GM12878 (cell line): ENCODE data around the gene SETBP1. TPM values are rescaled to one million over a fixed set of nuclear protein-coding genes. Genes with fewer than 3 reads are reported as not detected.

Experiments
- ATAC-seq: fragments of 200-7000 bp; cut with Tn5 transposase; 3 replicates; pipeline ENCODE4 v1.9.1; 2020; ENCODE audit warnings: mild to moderate bottlenecking, moderate library complexity
- BruUV-seq: library from RNA; stranded (reverse); fragments of 400-500 nt; replicated peaks from 2 replicates; lab custom pipeline; 2021; lab: Mats Ljungman, UMichigan
- CTCF ChIA-PET: fragments of 300-600 bp; sonication (Branson Sonifier 250); formaldehyde crosslinking; extraction: SDS; loops from one replicate; lab custom pipeline; 2021; ENCODE audit warnings: inconsistent platforms; lab: Yijun Ruan, JAX
- POLR2A ChIA-PET: fragments of 350-600 bp; formaldehyde crosslinking; extraction: SDS; loops from one replicate; lab custom pipeline; 2021; ENCODE audit warnings: inconsistent platforms; lab: Charles Lee
- RAD21 ChIA-PET: fragments of 300-600 bp; sonication (Branson Sonifier 250); formaldehyde crosslinking; loops from one replicate; lab custom pipeline; 2023; ENCODE audit warnings: antibody characterized with exemption; ENCODE audit not compliant: unreplicated experiment; lab: Charles Lee
- SMC1A ChIA-PET: fragments of 300-600 bp; sonication (Branson Sonifier 250); formaldehyde crosslinking; loops from one replicate; lab custom pipeline; 2023; ENCODE audit not compliant: unreplicated experiment, uncharacterized antibody; lab: Charles Lee
- DNase-seq: peaks from one replicate; pipeline ENCODE4 v3.0.0-alpha.2; 2011; ENCODE audit warnings: low read depth, low spot score
- FAIRE-seq: peaks from 3 replicates; lab custom pipeline; 2011; peaks lifted over from hg19 to GRCh38; lab: Jason Lieb, UNC
- H2AFZ ChIP-seq: 2 replicates; pipeline ENCODE4 v1.6.0; 2011; ENCODE audit warnings: low read depth, low read length, control low read depth; ENCODE audit not compliant: control insufficient read depth
- H3K27ac ChIP-seq: 2 replicates; pipeline ENCODE4 v1.5.1; 2011; ENCODE audit warnings: control low read depth; ENCODE audit not compliant: control insufficient read depth, insufficient read depth
- H3K27me3 ChIP-seq, 2 experiments: replicated peaks in 1 of 2; 2 replicates each; pipeline versions ENCODE4 v1.6.0 to v1.6.1; 2011; ENCODE audit warnings: low read length in 1 of 2; ENCODE audit not compliant: control insufficient read depth in 2 of 2, insufficient read depth in 2 of 2
- H3K36me3 ChIP-seq, 2 experiments: 2 replicates each; pipeline ENCODE4 v1.5.1; 2011; ENCODE audit warnings: low read length in 1 of 2; ENCODE audit not compliant: control insufficient read depth in 2 of 2, insufficient read depth in 2 of 2
- H3K4me1 ChIP-seq: 2 replicates; pipeline ENCODE4 v1.6.1; 2011; ENCODE audit warnings: mild to moderate bottlenecking, low read length, moderate library complexity, mixed read lengths; ENCODE audit not compliant: control insufficient read depth, insufficient read depth
- H3K4me2 ChIP-seq: 2 replicates; pipeline ENCODE4 v1.6.0; 2011; ENCODE audit warnings: control low read depth; ENCODE audit not compliant: control insufficient read depth, insufficient read depth
- H3K4me3 ChIP-seq: fragments of 200-600 bp; sonication (generic); 2 replicates; pipeline ENCODE4 v1.5.1; 2016
- H3K79me2 ChIP-seq: 2 replicates; pipeline ENCODE4 v1.6.0; 2011; ENCODE audit warnings: low read length; ENCODE audit not compliant: control insufficient read depth, insufficient read depth
- H3K9ac ChIP-seq: 2 replicates; pipeline ENCODE4 v1.8.0; 2011; ENCODE audit warnings: low read length, control low read depth, mixed read lengths; ENCODE audit not compliant: control insufficient read depth, insufficient read depth
- H3K9me3 ChIP-seq: replicated peaks from 3 replicates; pipeline ENCODE4 v1.5.1; 2011; ENCODE audit warnings: mild to moderate bottlenecking, low read length; ENCODE audit not compliant: control insufficient read depth, insufficient read depth
- H4K20me1 ChIP-seq: 2 replicates; pipeline ENCODE4 v1.6.0; 2011; ENCODE audit not compliant: control insufficient read depth, insufficient read depth
- EGR1 ChIP-seq, 2 experiments: IDR thresholded peaks; 1 replicate in 1 of 2; 2 replicates in 1 of 2; pipeline ENCODE4 v1.6.1; 2011 to 2012; ENCODE audit warnings: low read depth in 2 of 2, low read length in 2 of 2, borderline replicate concordance in 1 of 2, mild to moderate bottlenecking in 1 of 2, moderate library complexity in 1 of 2
- EP300 ChIP-seq, 2 experiments: fragments of 150-350 bp in 1 of 2; IDR thresholded peaks; 2 replicates each; pipeline ENCODE4 v1.6.1; 2011 to 2012; ENCODE audit warnings: low read depth in 2 of 2, low read length in 2 of 2, borderline replicate concordance in 1 of 2, improper control_type of control experiment in 1 of 2, inconsistent platforms in 1 of 2; ENCODE audit not compliant: control insufficient read depth in 1 of 2
- ESRRA ChIP-seq: IDR thresholded peaks from 2 replicates; pipeline ENCODE4 v1.6.1; 2012; ENCODE audit warnings: mild to moderate bottlenecking, low read length, improper control_type of control experiment
- IRF4 ChIP-seq: IDR thresholded peaks from 2 replicates; pipeline ENCODE4 v1.6.1; 2011; ENCODE audit warnings: low read depth, low read length
- KAT2A ChIP-seq: conservative IDR thresholded peaks from 2 replicates; pipeline ENCODE4 v1.6.1; 2011; ENCODE audit warnings: low read depth, low read length; ENCODE audit not compliant: control insufficient read depth
- MTA2 ChIP-seq: fragments of 450-650 bp; IDR thresholded peaks from 2 replicates; pipeline ENCODE4 v1.6.1; 2016; ENCODE audit warnings: low read depth, mild to moderate bottlenecking, moderate library complexity
- MXI1 ChIP-seq: fragments of 150-350 bp; IDR thresholded peaks from 2 replicates; pipeline ENCODE4 v1.6.1; 2011; ENCODE audit warnings: low read depth, mild to moderate bottlenecking, inconsistent platforms, low read length, improper control_type of control experiment
- NFXL1 ChIP-seq: fragments of 450-650 bp; IDR thresholded peaks from 2 replicates; pipeline ENCODE4 v1.6.1; 2017; ENCODE audit warnings: antibody characterized with exemption, mild to moderate bottlenecking, borderline replicate concordance
- POU2F2 ChIP-seq: IDR thresholded peaks from 3 replicates; pipeline ENCODE4 v1.6.1; 2011; ENCODE audit warnings: low read depth, mild to moderate bottlenecking, low read length, borderline replicate concordance
- RB1 ChIP-seq: fragments of 450-650 bp; formaldehyde crosslinking; IDR thresholded peaks from 2 replicates; pipeline ENCODE4 v1.6.1; 2017; ENCODE audit warnings: mild to moderate bottlenecking, borderline replicate concordance
- RBBP5 ChIP-seq: fragments of 200-600 bp; sonication (generic); conservative IDR thresholded peaks from 2 replicates; pipeline ENCODE4 v1.6.1; 2016
- SUZ12 ChIP-seq: fragments of 200-600 bp; sonication (generic); IDR thresholded peaks from one replicate; pipeline ENCODE4 v1.6.1; 2018; ENCODE audit warnings: antibody characterized with exemption, mild to moderate bottlenecking; ENCODE audit not compliant: unreplicated experiment
- USF1 ChIP-seq: IDR thresholded peaks from 2 replicates; pipeline ENCODE4 v1.6.1; 2011; ENCODE audit warnings: borderline replicate concordance, low read depth, mild to moderate bottlenecking, moderate library complexity, mixed read lengths, low read length; ENCODE audit not compliant: insufficient read depth; ENCODE audit errors: extremely low read length
- WRNIP1 ChIP-seq: IDR thresholded peaks from 2 replicates; pipeline ENCODE4 v1.6.1; 2011; ENCODE audit warnings: low read depth, low read length, improper control_type of control experiment, borderline replicate concordance
- ZNF24 ChIP-seq: fragments of 450-650 bp; IDR thresholded peaks from 2 replicates; pipeline ENCODE4 v1.6.1; 2017; ENCODE audit warnings: antibody characterized with exemption, mild to moderate bottlenecking
- ZNF384 ChIP-seq: IDR thresholded peaks from 2 replicates; pipeline ENCODE4 v1.6.1; 2012; ENCODE audit warnings: low read depth, mild to moderate bottlenecking, low read length, improper control_type of control experiment, borderline replicate concordance
- WGBS: methylation state at CpG from one replicate; pipeline ENCODE4 v1.1.6; 2016; ENCODE audit warnings: low lambda C conversion rate; ENCODE audit not compliant: insufficient replicate concordance, insufficient coverage; ENCODE audit errors: missing lambda C conversion rate; 5-methylcytosine and 5-hydroxymethylcytosine counted together
- in situ Hi-C: fragments of 300-500 bp; cut with MboI; formaldehyde crosslinking; loops from 9 replicates; pipeline ENCODE4 v1.14.3; 2018; ENCODE audit warnings: mixed read lengths
- intact Hi-C: fragments of 100-400 bp; cut with micrococcal nuclease; formaldehyde crosslinking; loops from one replicate; pipeline ENCODE4 v1.14.2; 2022; ENCODE audit not compliant: unreplicated experiment
- polyA plus RNA-seq, 11 experiments: library from polyadenylated mRNA; depleted of rRNA in 4 of 11; unstranded in 6 of 11; stranded (reverse) in 5 of 11; fragments of >200 nt; fragmentation: Nextera tagmentation in 4 of 11; fragmentation: Illumina TruSeq in 1 of 11; extraction: Ambion mirVana in 4 of 11; extraction: Trizol in 1 of 11; gene quantifications; 1 replicate in 1 of 11; 2 replicates in 10 of 11; pipeline versions ENCODE4 v1.2.1 to v1.2.3, GENCODE V29; 2011 to 2016; ENCODE audit warnings: inconsistent platforms in 2 of 11, missing spikeins in 2 of 11, low read depth in 1 of 11
- total RNA-seq, 4 experiments: library from RNA; depleted of rRNA in 3 of 4; stranded (reverse); fragments of >200 nt in 3 of 4; fragmentation: Illumina TruSeq in 1 of 4; extraction: Trizol in 1 of 4; gene quantifications; 2 replicates each; pipeline versions ENCODE4 v1.2.1 to v1.2.3, GENCODE V29; 2013 to 2021
- TF ChIP-seq, protein P1 (sequence below): IDR thresholded peaks from 2 replicates; pipeline ENCODE4 v1.6.1; 2012; ENCODE audit warnings: low read depth, low read length, improper control_type of control experiment

SETBP1 gene
- total and polyA plus RNA-seq, 10 of the 15 experiments (the other 5 are each of a cell fraction or from before 2014, with no cell fraction given), result 0.99 to 29.7 (median 8.3) TPM

DNA sequence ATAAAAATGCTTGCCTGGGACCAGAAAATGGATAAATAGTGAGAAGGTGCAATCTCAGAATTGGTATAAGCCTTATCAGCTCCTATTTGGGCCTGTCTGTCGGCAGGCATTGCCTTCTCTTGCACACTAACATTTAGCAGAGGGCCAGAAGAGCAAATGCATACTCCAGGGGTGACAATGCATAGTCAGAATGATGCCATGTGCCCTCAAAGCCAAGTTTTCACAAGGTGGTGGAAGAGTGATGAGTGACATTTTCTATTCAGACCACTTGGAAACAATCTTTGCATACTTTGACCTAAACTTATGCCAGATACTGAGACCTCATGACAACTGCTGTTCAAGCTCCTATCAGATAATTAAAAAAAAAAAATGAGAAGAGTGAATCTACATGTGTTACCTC is 276.3 kb downstream of the SETBP1 start:
- Histone ChIP-seq H2AFZ (no peak overlapping the region), H3K27ac (no peak overlapping the region), H3K9me3 (no peaks in the 10 kb centered on the region), H3K4me2 (no peak overlapping the region), H4K20me1 (no peaks in the 10 kb centered on the region), H3K4me3 (no peak overlapping the region), H3K36me3 (no peaks in the 10 kb centered on the region; a peak in 2 of 4 replicates), H3K27me3 (no peaks in the 10 kb centered on the region), H3K9ac (no peak overlapping the region), H3K4me1 (no peaks in the 10 kb centered on the region), H3K79me2 (no peaks in the 10 kb centered on the region)
- DNase-seq (no peak), ATAC-seq (no peak), FAIRE-seq (no peak)
- 7% methylated on average over 1 of the region's 1 CpG for WGBS
- intact Hi-C loops, result no loop called here
- RAD21 ChIA-PET, result no interaction called here
- no TSS peak for BruUV-seq
- POLR2A ChIA-PET, result interaction anchor here (1.8 kb wide), 1 partner anchor 23 kb away, joined by 7 read pairs; no protein-coding TSS in a partner anchor
- CTCF ChIA-PET, result interaction anchor here (0.8 to 1.8 kb wide), 2 partner anchors 15 to 47 kb away, joined by 3 to 5 read pairs; no protein-coding TSS in a partner anchor
- SMC1A ChIA-PET, result interaction anchor here (0.9 to 1.8 kb wide), 6 partner anchors 9 to 134 kb away, joined by 3 to 6 read pairs (median 3); no protein-coding TSS in a partner anchor
- TF ChIP-seq USF1 (no peak), EGR1 (IDR thresholded peaks at IDR 0.05; ENCODE audit: borderline replicate concordance in 1 of 2, low read depth in 2 of 2, low read length in 2 of 2) (no peak), NFXL1 (no peak), SUZ12 (no peak), ESRRA (no peak), MXI1 (no peak), POU2F2 (no peak), ZNF384 (no peak), KAT2A (no peak), RBBP5 (no peak), ZNF24 (no peak), IRF4 (no peak), RB1 (no peak), MTA2 (no peak), WRNIP1 (no peak), EP300 (IDR thresholded peaks at IDR 0.05; ENCODE audit: borderline replicate concordance in 1 of 2, control insufficient read depth in 1 of 2, low read depth in 2 of 2, low read length in 2 of 2) (no peak)
- TF ChIP-seq, protein P1, sequence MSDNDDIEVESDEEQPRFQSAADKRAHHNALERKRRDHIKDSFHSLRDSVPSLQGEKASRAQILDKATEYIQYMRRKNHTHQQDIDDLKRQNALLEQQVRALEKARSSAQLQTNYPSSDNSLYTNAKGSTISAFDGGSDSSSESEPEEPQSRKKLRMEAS, result no peak
- in situ Hi-C loops, result no loop called here
